HG03039 (cell line): ENCODE data around the gene ITPKB.
"Not testable (repeated sequence)": the region's sequence is repeated elsewhere in the genome, so short reads cannot be mapped to it uniquely, and the experiment has no call there.

Experiments
- ATAC-seq: cut with Tn5 transposase; IDR thresholded peaks from one replicate; pipeline ENCODE4 v1.9.1; 2021; ENCODE audit warnings: mild to moderate bottlenecking, moderate library complexity; ENCODE audit not compliant: unreplicated experiment

Gene ITPKB

GRCh38 chr1:226731257-226731893 is 7.7 kb downstream of the ITPKB start:
- no peak for ATAC-seq

GRCh38 chr1:226730836-226731235 is 8.2 kb downstream of the ITPKB start:
- no peak for ATAC-seq

- ATAC-seq = no peak
Observed at GRCh38 chr1:226730071-226730470, 9.0 kb downstream of the ITPKB start.

GRCh38 chr1:226728448-226728847 is 10.6 kb downstream of the ITPKB start:
- no peak for ATAC-seq

- no peak for ATAC-seq
Observed at GRCh38 chr1:226725897-226726267, 13.2 kb downstream of the ITPKB start.

- ATAC-seq = no peak
Observed at GRCh38 chr1:226723657-226724532, 15.2 kb downstream of the ITPKB start.

- no peak for ATAC-seq
Observed at GRCh38 chr1:226722901-226723656, 16.0 kb downstream of the ITPKB start.

- ATAC-seq = no peak
Observed at GRCh38 chr1:226722240-226722900, 16.7 kb downstream of the ITPKB start.

GRCh38 chr1:226720574-226720973 is 18.5 kb downstream of the ITPKB start:
- ATAC-seq = not testable (repeated sequence)

GRCh38 chr1:226719596-226720387 is 19.3 kb downstream of the ITPKB start:
- no peak for ATAC-seq

- no peak for ATAC-seq
Observed at GRCh38 chr1:226717256-226717909, 21.7 kb downstream of the ITPKB start.

GRCh38 chr1:226716577-226716976 is 22.5 kb downstream of the ITPKB start:
- no peak for ATAC-seq

GRCh38 chr1:226714148-226714547 is 24.9 kb downstream of the ITPKB start:
- no peak for ATAC-seq

GRCh38 chr1:226712742-226713419 is 26.2 kb downstream of the ITPKB start:
- no peak for ATAC-seq

- ATAC-seq = peak; percentile 65
Observed at GRCh38 chr1:226711976-226712741, 26.9 kb downstream of the ITPKB start.

GRCh38 chr1:226710501-226710900 is 28.6 kb downstream of the ITPKB start:
- ATAC-seq = no peak

GRCh38 chr1:226709953-226710352 is 29.1 kb downstream of the ITPKB start:
- no peak for ATAC-seq

GRCh38 chr1:226708967-226709396 is 30.1 kb downstream of the ITPKB start:
- ATAC-seq = no peak
